GM18951 (cell line): ENCODE data around the gene PSMG4.

Experiments used
- POLR2A ChIP-seq: IDR thresholded peaks from 4 replicates; pipeline ENCODE4 v1.6.1; 2011; ENCODE audit warnings: mild to moderate bottlenecking; ENCODE audit not compliant: insufficient read length, insufficient read depth; ENCODE audit errors: extremely low read depth
- in situ Hi-C: fragments of 300-500 bp; cut with MboI; formaldehyde crosslinking; loops from one replicate; pipeline ENCODE4 v1.12.0; 2022; ENCODE audit warnings: low sequenced_read_pairs, mixed read lengths, inconsistent platforms; ENCODE audit not compliant: unreplicated experiment

The PSMG4 gene

DNA sequence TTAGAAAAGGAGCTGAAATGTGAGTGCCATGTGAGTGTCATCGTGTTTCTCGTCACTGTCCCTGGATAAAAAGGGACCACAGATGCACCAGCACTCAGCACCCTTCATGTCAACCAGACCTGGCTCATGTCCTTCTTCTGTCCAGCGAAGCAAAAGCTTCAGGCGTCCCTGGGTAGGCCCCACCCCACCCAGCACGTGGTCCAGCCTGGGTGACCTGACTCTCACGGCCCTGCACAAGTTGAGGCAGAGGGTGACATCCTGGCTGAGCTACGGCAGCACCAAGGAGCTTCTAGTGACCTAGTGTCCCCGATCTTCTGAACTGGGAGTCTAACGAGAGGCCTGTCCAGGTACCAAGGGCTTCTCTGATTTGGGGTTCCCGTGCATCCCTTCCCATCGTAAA lies 37.8 kb downstream of the PSMG4 start:
- no peak for TF ChIP-seq POLR2A
- in situ Hi-C loops: no loop called here

DNA sequence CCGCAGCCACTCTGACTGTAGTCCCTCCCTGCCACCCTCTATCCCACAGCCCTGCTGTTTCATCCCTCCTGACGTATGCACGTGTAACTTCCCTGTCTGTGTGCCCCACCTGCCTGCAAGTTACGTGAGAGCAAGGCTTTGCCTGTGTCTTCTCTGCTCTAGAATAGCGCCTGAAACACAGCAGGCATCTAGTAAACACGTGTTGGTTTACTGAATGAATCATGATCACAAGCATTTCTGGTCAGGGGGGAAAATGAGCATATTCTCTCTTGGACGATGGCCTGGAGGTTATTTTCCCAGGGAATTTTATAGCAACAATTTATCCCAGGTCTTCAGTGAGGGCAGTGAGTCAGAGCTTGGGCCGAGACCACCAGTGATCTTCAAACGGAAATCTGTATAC lies 38.3 kb downstream of the PSMG4 start:
- in situ Hi-C loops: no loop called here
- no peak for TF ChIP-seq POLR2A

DNA sequence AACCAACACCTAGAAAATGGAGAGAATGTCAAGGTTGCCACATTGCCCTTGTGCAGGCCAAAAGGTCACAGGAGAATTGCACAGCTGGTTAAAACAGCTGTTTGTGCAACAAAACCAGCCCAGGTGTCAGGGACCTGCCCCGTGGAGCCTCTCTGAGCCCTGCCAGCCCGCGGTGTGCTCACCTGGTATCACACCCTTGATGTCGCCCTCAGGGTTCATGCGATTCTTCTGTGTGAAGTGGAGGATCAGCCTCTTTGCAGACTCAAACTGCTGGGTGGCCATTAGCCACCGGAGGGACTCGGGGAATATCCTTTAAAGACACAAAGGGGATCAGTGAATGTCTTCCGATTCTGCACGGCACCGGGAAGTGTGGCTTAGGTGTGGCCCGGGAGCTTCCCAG lies 39.2 kb downstream of the PSMG4 start:
- no peak for TF ChIP-seq POLR2A
- in situ Hi-C loops: no loop called here

DNA sequence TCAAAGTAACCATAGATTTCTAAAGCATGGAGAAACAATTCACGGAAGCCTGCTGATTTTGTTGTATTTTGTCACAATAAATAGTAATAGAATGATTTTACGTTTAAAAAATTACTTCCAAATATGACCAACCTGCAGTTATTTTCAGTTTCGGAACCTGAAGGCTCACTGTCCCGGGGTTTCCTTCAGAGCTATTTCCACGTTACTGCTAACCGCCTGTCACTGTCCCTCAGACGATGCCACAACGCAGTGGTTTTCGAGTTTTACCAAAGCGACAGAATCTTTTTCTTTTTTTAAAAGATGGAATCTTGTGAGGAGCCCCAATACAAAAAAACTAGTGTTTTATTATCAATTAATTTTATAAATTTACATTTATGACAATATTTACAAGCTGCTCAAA lies 40.5 kb downstream of the PSMG4 start:
- TF ChIP-seq POLR2A: no peak
- in situ Hi-C loops: no loop called here

DNA sequence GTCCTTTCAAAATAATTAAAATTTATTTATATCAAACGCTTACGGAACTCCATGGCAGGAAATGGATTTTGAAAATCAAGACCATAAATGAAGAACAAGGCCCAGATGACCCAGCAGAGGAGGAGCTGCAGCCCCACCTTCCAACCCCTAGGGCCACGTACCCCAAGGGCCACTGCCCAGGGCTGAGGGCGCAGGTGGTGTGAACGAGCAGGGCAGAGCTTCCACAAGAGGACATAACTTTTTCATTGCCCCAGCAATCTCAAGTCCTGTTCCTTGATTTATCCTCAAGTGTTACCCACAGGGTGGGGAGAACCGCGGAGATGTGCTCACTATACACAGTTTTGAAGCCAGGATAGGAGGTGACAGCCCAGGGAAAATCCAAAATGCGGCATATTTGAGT lies 42.8 kb downstream of the PSMG4 start:
- no peak for TF ChIP-seq POLR2A
- in situ Hi-C loops: no loop called here

- no peak for TF ChIP-seq POLR2A
- in situ Hi-C loops: no loop called here
Measured at GRCh38 chr6:3303795-3304411, 45.2 kb downstream of the PSMG4 start.

DNA sequence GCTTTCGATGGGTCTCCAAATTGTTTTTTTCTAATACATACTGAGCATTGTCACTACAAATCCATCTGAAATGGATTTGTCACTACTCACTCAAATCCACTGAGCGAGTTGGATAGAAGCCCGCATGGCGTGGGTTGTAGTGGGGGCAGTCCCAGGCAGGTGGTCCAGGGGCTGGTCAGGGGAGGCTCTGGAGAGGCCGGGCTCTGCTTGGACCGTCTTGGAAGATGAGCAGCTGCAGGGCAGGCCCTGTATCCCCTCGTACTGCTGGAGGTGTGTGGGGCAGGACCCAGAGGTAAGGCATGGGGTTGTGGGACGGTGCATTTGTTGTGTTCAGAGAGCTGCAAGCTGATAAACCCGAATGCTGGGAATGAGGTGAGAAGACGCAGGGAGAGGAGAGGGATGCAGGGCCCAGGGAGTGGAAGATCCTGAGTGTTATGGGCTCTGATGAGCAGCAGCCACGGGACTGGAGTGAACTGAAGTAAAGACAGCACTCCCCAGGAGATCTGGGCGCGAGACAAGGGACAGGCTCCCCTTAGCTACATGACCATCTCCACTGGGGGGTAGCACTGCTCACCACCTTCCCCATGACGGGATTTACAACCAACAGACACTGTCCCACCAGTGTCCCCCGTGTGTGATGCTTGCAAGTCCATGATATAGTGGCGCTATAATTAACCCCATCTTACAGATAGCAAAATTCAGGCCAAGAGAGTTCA lies 45.9 kb downstream of the PSMG4 start:
- TF ChIP-seq POLR2A: no peak
- in situ Hi-C loops: no loop called here

DNA sequence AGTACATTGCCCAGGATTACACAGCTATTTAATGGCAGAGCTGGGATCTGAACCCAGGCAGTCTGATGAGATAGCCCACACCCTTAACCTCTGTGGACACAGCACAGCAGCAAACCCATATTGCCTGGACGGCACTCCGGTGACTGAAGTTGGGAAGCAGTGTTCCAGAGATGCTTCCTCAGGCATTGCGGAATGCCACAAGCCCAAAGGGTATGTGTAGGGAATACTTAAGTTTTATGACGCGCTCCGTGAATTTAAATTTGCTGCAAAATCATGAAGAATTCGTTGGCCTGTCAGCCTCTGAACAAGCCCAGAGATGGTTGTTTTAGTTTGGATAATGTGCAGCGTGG lies 46.4 kb downstream of the PSMG4 start:
- no peak for TF ChIP-seq POLR2A
- in situ Hi-C loops: no loop called here

DNA sequence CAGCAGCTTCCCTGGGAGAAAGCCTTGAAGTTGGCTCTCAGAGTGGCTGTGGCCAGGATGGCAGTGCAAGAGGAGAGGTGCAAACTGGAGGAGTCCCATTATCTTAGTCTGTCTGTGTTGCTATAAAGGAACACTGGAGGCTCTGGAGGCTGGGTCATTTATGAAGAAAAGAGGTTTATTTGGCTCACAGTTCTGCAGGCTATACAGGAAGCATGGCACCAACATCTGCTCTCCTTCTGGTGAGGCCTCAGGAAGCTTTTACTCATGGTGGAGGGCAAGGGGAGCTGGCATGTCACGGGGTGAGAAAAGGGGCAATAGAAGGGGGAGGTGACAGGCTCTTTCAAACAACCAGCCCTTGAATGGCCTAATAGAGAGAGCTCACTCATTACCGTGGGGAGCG lies 47.1 kb downstream of the PSMG4 start:
- TF ChIP-seq POLR2A: no peak
- in situ Hi-C loops: no loop called here

- no peak for TF ChIP-seq POLR2A
Measured at GRCh38 chr6:3306848-3307247, 48.1 kb downstream of the PSMG4 start.

DNA sequence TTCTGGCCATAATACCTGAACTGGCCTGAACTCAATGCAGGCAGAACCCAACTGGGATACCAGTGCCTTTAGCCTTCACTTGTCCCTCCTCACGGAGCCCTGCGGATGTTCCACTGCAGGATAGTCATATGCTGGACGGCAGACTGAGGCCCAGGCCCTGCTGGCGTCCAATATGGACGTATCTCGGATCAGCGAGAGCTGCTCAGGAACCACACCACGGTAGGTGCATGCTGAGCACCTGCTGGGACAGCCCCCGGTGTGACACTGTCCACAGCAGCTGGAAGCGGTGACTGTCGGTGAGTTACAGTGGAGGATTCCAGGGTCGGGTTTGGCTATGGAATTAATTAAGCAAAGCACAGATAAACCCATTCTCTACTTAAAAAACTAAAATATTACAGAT lies 48.7 kb downstream of the PSMG4 start:
- in situ Hi-C loops: no loop called here
- no peak for TF ChIP-seq POLR2A

More at GRCh38 chr6:3306848-3307247, 48.1 kb downstream of the PSMG4 start:
- in situ Hi-C loops: no loop called here

DNA sequence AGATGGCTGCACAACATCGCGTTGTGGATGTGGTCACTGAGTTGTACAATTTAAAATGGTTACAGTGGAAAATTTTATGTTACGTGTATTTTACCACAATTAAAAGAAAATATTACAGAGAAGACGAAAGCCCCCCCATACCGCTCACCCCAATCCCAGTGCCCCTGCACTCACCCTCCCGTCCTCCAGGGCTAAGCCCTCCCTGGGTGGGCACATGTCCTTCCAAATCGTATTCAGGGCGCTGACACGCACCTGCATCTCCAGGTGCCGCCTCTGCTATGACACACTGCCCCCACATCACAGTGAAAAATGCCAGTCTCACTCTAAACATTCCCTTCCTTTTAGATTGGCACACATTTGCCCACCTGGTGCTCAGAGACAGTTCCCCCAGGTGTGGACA lies 49.4 kb downstream of the PSMG4 start:
- TF ChIP-seq POLR2A: no peak
- in situ Hi-C loops: no loop called here

DNA sequence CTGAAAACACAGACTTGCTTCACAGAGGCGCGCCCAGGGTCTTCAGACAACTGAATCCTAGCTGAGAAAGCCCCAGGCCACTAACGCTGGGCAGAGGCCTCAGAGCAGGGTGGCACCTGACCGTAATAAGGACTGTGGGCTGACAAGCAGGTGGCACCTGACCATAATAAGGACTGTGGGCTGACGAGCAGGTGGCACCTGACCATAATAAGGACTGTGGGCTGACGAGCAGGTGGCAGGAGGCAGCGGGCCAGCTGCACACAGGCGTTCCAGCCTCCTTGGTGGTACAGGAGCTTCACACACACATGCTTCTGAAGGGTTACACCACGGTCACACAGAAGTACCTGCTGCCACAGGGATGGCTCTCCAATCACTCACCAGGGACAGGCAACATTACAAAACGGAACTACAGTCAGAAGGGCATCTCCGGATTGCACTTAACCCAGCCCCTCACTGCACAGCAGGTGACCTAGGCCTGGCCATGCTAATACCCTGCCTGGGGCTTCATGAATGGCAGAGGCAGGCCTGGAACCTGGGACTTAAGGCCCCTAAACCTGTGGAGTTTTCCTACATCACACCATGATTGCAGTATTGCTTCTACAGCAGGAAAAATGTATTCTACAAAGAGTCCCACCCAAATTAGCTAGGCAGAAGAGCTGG lies 50.8 kb downstream of the PSMG4 start:
- TF ChIP-seq POLR2A: no peak
- in situ Hi-C loops: no loop called here

- no peak for TF ChIP-seq POLR2A
- in situ Hi-C loops: no loop called here
Measured at GRCh38 chr6:3310051-3310448, 51.3 kb downstream of the PSMG4 start.
